Measurements from ENCODE around the gene CACNG7.

GRCh38 chr19:53960187-53960586 lies 51.1 kb downstream of the CACNG7 start:
- TF ChIP-seq TCF4 (CRISPR knock-in tag; IDR thresholded peaks at IDR 0.05; ENCODE audit: borderline replicate concordance): no peak
- TF ChIP-seq, protein P1, sequence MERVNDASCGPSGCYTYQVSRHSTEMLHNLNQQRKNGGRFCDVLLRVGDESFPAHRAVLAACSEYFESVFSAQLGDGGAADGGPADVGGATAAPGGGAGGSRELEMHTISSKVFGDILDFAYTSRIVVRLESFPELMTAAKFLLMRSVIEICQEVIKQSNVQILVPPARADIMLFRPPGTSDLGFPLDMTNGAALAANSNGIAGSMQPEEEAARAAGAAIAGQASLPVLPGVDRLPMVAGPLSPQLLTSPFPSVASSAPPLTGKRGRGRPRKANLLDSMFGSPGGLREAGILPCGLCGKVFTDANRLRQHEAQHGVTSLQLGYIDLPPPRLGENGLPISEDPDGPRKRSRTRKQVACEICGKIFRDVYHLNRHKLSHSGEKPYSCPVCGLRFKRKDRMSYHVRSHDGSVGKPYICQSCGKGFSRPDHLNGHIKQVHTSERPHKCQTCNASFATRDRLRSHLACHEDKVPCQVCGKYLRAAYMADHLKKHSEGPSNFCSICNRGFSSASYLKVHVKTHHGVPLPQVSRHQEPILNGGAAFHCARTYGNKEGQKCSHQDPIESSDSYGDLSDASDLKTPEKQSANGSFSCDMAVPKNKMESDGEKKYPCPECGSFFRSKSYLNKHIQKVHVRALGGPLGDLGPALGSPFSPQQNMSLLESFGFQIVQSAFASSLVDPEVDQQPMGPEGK (CRISPR knock-in tag; IDR thresholded peaks at IDR 0.05; ENCODE audit: borderline replicate concordance): no peak
- no peak for TF ChIP-seq TOX (CRISPR knock-in tag; IDR thresholded peaks at IDR 0.05; ENCODE audit: borderline replicate concordance)
- no peak for TF ChIP-seq OSR1 (CRISPR knock-in tag; IDR thresholded peaks at IDR 0.05)
- TF ChIP-seq RARB (CRISPR knock-in tag; IDR thresholded peaks at IDR 0.05): no peak
- TF ChIP-seq ZC3H10 (CRISPR knock-in tag; IDR thresholded peaks at IDR 0.05): no peak
- no peak for TF ChIP-seq ZFP30 (CRISPR knock-in tag; IDR thresholded peaks at IDR 0.05)
- TF ChIP-seq SNAI2 (CRISPR knock-in tag; IDR thresholded peaks at IDR 0.05): no peak
- TF ChIP-seq ZFP3 (CRISPR knock-in tag; IDR thresholded peaks at IDR 0.05): no peak
- TF ChIP-seq ZNF70 (CRISPR knock-in tag; IDR thresholded peaks at IDR 0.05): no peak
- TF ChIP-seq CSRNP3 (CRISPR knock-in tag; IDR thresholded peaks at IDR 0.05): no peak
- TF ChIP-seq ZNF565 (CRISPR knock-in tag; conservative IDR thresholded peaks at IDR 0.05; ENCODE audit: low read depth): no peak
